ENCODE measurements around the gene INMT. TPM values are rescaled to one million over a fixed set of nuclear protein-coding genes. Genes with fewer than 3 reads are reported as not detected.

The INMT gene
- total RNA-seq, 1 experiment from 2014 or later, result 0.06 TPM

- DNase-seq (ENCODE audit: low read depth), result no peak
These were observed 29.0 kb downstream of the INMT start for GRCh38 chr7:30780941-30781340.

DNA sequence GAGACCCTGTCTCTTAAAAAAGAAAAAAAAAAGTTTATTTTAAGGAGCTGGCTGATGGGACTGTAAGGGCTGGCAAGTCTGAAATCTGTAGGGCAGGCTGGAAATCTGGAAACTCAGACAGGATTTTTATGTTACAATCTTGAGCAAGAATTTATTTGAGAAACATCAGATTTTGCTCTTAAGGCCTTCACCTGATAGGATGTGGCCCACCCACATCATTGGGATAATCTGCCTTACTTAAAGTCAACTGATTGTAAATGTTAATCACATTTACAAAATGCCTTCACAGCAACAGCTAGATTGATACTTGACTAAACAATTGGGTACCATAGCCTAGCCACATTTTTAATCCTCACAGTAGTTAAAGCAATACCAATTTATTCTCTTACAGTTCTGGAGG lies 30.8 kb downstream of the INMT start:
- no peak for DNase-seq (ENCODE audit: low read depth)

- no peak for DNase-seq (ENCODE audit: low read depth)
These were observed 33.9 kb downstream of the INMT start for GRCh38 chr7:30785786-30786185.

DNA sequence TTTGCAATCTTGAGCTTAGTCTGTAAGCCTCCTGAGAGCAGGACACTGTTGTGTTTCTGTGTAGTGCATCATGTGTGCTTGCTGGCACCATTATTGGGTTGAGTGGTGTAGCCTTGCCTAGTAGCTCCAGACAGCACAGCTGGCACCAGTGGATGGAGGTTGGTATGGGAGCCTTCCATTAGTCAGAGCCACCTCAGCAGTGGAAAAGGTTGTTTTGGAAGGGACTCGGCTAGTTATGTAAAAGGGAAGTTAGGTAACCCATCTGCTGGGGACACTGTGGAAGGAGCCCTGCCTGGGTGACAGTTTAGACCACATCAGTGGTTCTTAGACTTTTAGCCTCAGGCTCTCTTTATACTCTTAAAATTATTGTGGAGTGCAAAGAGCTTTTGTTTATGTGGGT lies 35.6 kb downstream of the INMT start:
- DNase-seq (ENCODE audit: low read depth), result no peak

- no peak for DNase-seq (ENCODE audit: low read depth)
These were observed 36.9 kb downstream of the INMT start for GRCh38 chr7:30788640-30789333.

DNA sequence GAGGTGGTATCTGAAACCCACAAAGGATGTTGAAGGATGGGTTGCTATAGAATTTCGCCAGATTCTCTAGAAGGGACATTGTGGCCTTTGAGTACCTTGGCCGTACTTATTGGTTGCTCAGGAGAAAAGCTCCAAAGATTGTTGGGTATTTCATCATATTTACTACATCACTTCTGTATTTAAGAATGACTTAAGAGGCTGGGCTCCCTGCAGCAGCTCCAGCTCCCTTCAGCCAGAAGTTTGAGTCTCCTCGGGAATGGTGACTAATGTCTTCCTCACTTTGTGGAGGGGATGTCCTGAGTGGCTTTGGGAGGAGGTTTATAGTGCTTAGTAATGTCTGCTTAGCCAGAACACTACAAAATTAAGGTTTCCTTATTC lies 37.4 kb downstream of the INMT start:
- peak; percentile 76 for DNase-seq (ENCODE audit: low read depth)

- no peak for DNase-seq (ENCODE audit: low read depth)
These were observed 38.4 kb downstream of the INMT start for GRCh38 chr7:30790356-30790755.

DNA sequence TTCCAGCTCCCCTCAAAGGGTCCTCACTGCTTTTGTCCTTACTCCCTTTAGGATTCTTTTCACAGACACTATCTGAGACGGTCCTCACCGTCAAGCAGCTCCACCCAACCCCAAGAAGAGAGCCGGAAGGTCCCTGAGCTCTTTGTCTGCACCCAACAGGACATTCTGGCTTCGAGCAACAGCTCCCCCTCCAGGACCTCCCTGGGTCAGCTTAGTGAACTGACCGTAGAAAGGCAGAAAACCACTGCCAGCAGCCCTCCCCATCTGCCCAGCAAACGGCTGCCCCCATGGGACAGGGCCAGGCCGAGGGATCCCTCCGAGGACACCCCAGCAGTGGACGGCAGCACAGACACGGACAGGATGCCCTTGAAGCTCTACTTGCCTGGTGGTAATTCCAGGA lies 39.2 kb downstream of the INMT start:
- DNase-seq (ENCODE audit: low read depth), result no peak

GRCh38 chr7:30795161-30795948 lies 43.4 kb downstream of the INMT start:
- DNase-seq (ENCODE audit: low read depth), result no peak

DNA sequence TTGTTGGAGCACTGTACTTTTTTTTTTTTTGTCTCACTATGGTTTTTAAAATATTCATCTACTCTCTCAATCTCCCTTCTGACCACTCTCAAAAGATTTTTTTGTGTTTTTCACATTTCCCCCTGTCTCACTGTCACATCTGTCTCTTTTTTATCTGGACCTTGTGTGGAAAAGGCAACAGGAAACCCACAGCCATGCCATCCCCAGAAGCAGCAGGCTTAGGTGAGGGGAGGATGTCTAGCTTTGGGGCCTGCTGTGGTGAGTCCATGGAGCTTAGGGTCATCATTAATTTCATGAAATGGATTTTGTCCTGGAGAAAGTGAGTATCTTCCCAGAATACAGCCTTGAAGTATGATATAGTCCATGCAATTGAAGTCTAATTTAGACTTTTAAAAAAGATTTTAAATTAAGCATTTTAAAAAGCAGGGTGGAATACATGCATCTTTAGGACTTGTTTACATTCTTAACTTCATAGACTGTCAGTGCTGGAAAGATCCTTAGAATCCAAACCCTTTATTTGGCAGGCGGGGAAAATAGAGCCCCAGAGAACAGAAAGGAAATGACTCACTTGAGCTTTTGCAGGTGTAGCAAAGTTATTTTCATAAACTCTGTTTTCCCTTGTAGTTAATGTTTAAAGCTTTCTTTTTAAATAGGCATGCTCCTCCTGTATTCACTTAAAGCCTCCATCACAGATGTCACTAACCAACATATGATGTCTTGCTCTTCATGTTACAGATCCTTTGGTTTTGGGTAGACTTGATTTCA lies 44.4 kb downstream of the INMT start:
- peak; percentile 55 for DNase-seq (ENCODE audit: low read depth)

GRCh38 chr7:30797176-30798040 lies 45.5 kb downstream of the INMT start:
- DNase-seq (ENCODE audit: low read depth), result no peak

DNA sequence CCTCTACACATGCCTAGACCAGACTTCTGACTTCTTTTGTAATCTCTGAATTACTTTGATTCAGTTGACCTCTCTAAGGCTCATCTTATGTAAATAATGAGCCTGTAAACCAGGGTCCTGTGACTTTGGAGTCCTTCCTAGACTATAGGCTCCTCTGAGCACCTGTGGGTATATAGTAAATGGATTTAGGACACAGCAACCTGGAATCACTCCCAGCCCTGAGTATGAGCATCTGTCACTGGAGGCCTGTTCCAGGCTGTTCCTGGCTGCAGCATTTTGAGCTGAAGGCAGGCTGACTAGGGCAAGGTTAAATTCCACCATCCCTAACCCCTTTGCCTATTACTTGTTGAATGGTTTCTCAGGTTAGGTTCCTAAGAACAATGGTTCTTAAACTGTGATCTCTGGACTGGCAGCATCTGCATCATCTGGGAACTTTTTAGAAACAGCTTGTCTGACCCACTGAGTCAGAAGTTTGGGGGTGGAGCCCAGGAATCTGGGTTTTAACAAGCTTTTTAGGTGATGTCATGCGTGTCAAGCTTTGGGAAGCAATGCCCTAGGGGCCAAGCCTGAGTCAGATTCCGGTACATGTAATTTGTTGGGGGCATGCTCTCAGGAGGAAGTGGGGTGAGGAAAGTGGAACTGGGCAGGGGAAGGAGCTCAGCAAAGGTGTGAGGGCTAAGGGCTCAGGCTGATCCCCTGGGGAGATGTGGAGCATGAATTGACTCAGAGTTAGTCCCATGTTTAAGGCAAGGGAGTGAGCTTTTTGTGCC lies 47.5 kb downstream of the INMT start:
- DNase-seq (ENCODE audit: low read depth), result peak; percentile 99

DNA sequence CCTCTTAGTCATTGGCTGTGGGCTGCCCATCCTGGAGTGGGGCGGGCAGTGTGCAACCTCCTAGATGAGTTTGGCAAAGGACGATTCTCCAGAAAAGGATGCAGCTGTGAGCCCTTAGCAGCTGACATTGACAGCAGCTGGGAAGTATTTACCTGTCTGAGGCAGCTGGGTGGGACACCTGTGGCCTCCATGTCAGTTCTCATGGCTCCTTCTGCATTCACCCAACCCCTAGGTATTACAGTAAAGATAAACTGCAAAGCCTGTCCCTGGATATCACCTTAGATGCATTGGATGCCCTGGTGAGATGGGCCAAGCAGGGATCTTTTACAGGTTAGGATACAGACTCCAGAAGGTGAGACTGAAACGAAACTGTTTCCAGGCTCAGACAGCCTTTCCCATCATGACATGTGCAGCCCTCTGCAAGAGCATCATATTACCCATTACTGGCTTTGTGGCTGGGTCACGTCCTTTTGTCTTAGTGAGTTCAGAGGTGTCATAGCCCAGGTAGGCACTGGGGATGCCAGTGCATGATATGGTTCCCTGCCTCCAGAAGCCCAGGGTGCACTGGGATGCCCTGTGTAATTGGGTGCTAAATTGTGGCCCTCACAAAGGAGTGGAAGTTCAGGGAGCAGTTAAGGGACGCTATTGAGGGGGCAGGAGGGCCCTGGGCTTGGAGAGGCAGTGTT lies 48.2 kb downstream of the INMT start:
- peak; percentile 33 for DNase-seq (ENCODE audit: low read depth)

DNA sequence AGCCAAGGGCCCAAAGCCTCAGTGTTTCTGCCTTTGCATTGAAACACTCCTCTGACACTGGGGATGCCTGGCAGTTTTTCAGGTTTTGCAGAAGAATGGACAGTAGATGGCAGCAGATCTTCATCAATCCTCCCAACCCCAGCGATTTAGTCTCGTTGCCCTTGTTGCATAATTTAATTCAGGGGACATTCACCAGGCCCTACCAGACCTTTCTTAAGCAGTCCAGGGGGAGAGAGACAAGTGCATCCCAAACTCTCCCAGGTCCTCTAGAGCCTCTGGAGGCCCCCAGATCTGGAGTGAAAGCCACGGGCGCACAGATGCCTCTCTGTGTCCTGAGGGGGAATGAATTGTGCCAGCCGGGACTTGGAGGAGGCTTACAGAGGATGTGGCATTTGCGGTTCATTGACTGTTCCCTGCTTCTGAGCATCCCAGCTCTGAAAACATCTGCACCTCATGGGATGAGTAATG lies 48.9 kb downstream of the INMT start:
- DNase-seq (ENCODE audit: low read depth), result peak; percentile 91

GRCh38 chr7:30802812-30803211 lies 50.9 kb downstream of the INMT start:
- DNase-seq (ENCODE audit: low read depth), result no peak

DNA sequence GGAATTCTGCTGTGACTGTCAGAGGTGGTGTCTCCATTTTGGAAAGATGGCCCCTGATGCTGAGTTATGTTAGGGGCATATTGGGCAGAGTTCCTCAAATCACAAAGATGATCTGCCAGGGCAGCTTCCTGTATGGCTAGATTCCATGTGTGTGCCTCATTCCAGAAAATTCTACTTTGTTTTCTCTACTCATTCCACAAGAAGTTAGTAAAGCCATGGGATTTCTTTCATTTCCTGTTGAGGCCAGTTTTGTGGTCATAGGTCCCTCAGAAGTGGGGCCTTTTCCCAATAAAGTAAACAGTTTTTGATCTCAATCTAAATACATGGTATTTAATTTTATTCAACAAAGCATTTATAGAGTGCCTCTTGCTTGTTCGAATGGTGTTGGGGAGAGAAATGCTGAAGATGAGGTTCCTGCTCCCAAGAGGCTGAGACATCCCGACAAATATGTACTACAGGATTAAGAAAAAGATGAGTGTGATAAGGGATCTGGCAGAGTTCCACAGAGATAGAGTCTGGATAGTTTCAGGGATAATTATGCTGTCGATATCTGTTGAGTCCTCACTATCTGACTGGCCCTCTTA lies 52.2 kb downstream of the INMT start:
- DNase-seq (ENCODE audit: low read depth), result peak; percentile 86

DNA sequence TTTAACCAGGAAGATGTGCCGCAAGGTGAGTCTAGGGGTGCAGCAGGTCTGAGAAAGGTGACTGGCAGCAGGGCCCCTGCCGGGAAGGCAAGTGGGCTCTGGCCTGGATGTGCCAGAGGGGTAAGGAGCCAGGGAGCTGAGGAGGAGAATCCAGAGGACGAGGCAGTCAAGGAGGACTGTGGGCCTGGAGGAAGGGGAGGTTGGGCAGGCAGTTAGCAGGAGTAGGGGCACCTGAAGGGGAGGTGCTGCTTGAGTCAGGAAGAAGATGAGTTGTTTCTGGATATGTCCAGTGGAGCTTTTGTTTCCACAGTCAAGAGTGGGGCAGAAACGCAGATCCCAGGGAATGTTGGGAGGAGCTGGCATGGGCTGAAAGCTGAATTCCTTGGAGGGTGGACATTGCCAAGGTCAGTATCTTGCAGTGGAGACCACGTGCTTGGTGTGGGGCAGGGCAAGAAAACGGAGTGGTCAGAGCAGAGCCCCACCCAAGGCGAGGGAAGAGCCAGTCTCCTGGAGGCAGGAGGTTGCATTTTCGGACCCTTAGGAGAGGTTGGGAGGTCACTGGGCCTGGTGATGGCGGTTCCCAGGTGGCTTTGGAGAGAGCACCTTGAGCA lies 53.3 kb downstream of the INMT start:
- DNase-seq (ENCODE audit: low read depth), result no peak

DNA sequence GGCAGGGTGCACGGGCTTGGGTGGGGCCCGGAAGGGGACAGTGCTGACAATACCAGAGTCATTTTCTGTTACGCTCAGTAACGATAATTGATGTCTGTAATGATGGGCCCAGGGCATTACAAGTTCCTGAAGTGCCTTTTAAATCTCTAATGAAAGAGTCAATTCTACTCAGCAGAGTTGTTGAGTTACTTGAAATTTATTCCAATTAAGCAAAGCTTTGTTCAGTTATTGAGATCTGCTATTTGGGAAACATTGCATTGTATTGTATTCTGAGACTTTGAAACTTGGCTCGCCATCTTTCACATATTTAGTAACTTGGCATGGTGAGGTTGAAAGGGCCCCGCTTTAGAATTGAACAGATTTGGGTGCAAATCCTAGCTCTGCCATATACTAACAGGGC lies 54.0 kb downstream of the INMT start:
- DNase-seq (ENCODE audit: low read depth), result no peak
